PC-9 (cell line): ENCODE results near the gene MDP1.

Source experiments
- CTCF ChIP-seq: fragments of 200-600 bp; sonication (generic); conservative IDR thresholded peaks from 2 replicates; pipeline ENCODE4 v1.6.1; 2017; ENCODE audit warnings: mixed run types, antibody characterized with exemption, mild to moderate bottlenecking, moderate library complexity
- EZH2 ChIP-seq: fragments of 200-600 bp; sonication (generic); IDR thresholded peaks from 2 replicates; pipeline ENCODE4 v1.8.0; 2017; ENCODE audit warnings: antibody characterized with exemption, low read depth

DNA sequence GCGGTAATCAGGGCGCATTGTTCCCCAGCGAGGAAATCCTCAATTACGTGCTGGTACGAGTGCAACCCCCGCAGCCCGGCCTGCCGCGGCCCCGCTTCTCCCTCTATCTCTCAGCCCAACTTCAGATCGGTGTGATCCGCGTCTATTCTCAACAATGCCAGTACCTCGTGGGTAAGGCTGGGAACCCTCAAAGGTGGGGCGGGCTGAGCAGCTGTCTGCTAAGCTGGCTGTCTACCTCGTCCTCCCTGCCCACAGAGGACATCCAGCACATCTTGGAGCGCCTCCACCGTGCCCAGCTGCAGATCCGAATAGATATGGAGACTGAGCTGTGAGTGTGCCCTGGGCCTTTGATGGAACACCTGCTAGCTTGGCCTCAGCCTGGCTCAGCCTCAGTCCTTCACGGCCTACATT is 43.0 kb downstream of the MDP1 start:
- TF ChIP-seq CTCF (no peak), EZH2 (no peak)
